Esophagus squamous epithelium (tissue), 4 donors: ENCODE results near the gene SLC12A9.

Source experiments
- CTCF ChIP-seq, 6 experiments: fragments of 450-650 bp in 4 of 6; fragments of 200-600 bp in 2 of 6; sonication (generic) in 2 of 6; IDR thresholded peaks; one replicate each; pipeline ENCODE4 v1.5.1; 2016 to 2019; ENCODE audit warnings: antibody characterized with exemption in 6 of 6, mild to moderate bottlenecking in 4 of 6, moderate library complexity in 4 of 6
- POLR2A ChIP-seq, 4 donors: fragments of 450-650 bp; IDR thresholded peaks; one replicate each; pipeline ENCODE4 v1.6.1; 2017; ENCODE audit warnings: antibody characterized with exemption in 4 of 4, mild to moderate bottlenecking in 4 of 4, moderate library complexity in 3 of 4

GRCh38 chr7:100836812-100837098 is 15.8 kb upstream of the SLC12A9 start:
- no peak for TF ChIP-seq CTCF (IDR thresholded peaks at IDR 0.05)
- no peak for TF ChIP-seq POLR2A (IDR thresholded peaks at IDR 0.05)
